Thoracic aorta (tissue), 2 donors: ENCODE data around the gene NCK1. TPM values are rescaled to one million over a fixed set of nuclear protein-coding genes. Genes with fewer than 3 reads are reported as not detected.
"Not testable (repeated sequence)": the region's sequence is repeated elsewhere in the genome, so short reads cannot be mapped to it uniquely, and the experiment has no call there.

Experiments used
- ATAC-seq: fragments of 150-250 bp; one replicate; pipeline ENCODE4 v1.8.0; 2017; ENCODE audit warnings: low read depth; ENCODE audit not compliant: insufficient number of reproducible peaks, low FRiP score
- DNase-seq: peaks from one replicate; pipeline ENCODE4 v3.0.0-alpha.2; 2020; ENCODE audit warnings: low spot score
- H3K27ac ChIP-seq, 2 donors: fragments of 200-600 bp; sonication (generic); 1 replicate in 1 of 2; 2 replicates in 1 of 2; pipeline ENCODE4 v1.5.1; 2016; ENCODE audit warnings: mild to moderate bottlenecking in 2 of 2, moderate library complexity in 2 of 2
- H3K27me3 ChIP-seq: fragments of 200-600 bp; sonication (generic); replicated peaks from 2 replicates; pipeline ENCODE4 v1.6.0; 2016; ENCODE audit warnings: mild to moderate bottlenecking; ENCODE audit not compliant: insufficient read depth
- H3K36me3 ChIP-seq: fragments of 200-600 bp; sonication (generic); one replicate; pipeline ENCODE4 v1.5.1; 2016
- H3K4me1 ChIP-seq, 2 donors: fragments of 200-600 bp; sonication (generic); 1 replicate in 1 of 2; 2 replicates in 1 of 2; pipeline versions ENCODE4 v1.5.1 to v1.6.0; 2016; ENCODE audit warnings: low read depth in 2 of 2, mild to moderate bottlenecking in 1 of 2; ENCODE audit not compliant: control insufficient read depth in 1 of 2
- H3K4me3 ChIP-seq: fragments of 200-600 bp; sonication (generic); 2 replicates; pipeline ENCODE4 v1.5.1; 2016; ENCODE audit warnings: mild to moderate bottlenecking
- H3K9me3 ChIP-seq: fragments of 200-600 bp; sonication (generic); 2 replicates; pipeline ENCODE4 v1.5.1; 2016
- CTCF ChIP-seq: fragments of 200-600 bp; sonication (generic); IDR thresholded peaks from one replicate; pipeline ENCODE4 v1.5.1; 2019; ENCODE audit warnings: antibody characterized with exemption
- total RNA-seq, 2 donors: library from RNA; depleted of rRNA; stranded (reverse); fragments of >200 nt; gene quantifications; one replicate each; pipeline versions ENCODE4 v1.1.0 to v1.2.3, GENCODE V29; 2016

The NCK1 gene
- total RNA-seq, 2 donors from 2014 or later = 31.5 to 41.5 TPM

- no peak for ATAC-seq
- no peak for DNase-seq
- Histone ChIP-seq H3K9me3 (no peaks in the 10 kb centered on the region), H3K27ac (no peak overlapping the region), H3K27me3 (no peaks in the 10 kb centered on the region), H3K4me1 (peaks cover 7 to 15% of the 10 kb centered on the region in 2 donors), H3K4me3 (no peak overlapping the region), H3K36me3 (no peaks in the 10 kb centered on the region)
- no peak for TF ChIP-seq CTCF
Observed at GRCh38 chr3:136893848-136894443, 31.9 kb downstream of the NCK1 start.

- not testable (repeated sequence) for DNase-seq, ATAC-seq, H3K36me3 ChIP-seq, H3K27ac ChIP-seq, H3K27me3 ChIP-seq, H3K4me3 ChIP-seq, H3K9me3 ChIP-seq
- H3K4me1 ChIP-seq = peaks cover 18 to 21% of the 10 kb centered on the region in 2 donors
Observed at GRCh38 chr3:136897171-136897570, 35.2 kb downstream of the NCK1 start.

- Histone ChIP-seq H3K36me3 (no peaks in the 10 kb centered on the region), H3K27ac (no peak overlapping the region), H3K4me3 (no peak overlapping the region), H3K4me1 (peaks cover 18% of the 10 kb centered on the region in 2 donors), H3K9me3 (peaks cover under 1% of the 10 kb centered on the region), H3K27me3 (no peaks in the 10 kb centered on the region)
- TF ChIP-seq CTCF = no peak
- no peak for DNase-seq
- no peak for ATAC-seq
Observed at GRCh38 chr3:136898549-136898948, 36.5 kb downstream of the NCK1 start.

GRCh38 chr3:136898954-136899353, 36.9 kb downstream of the NCK1 start:
- no peak for ATAC-seq

GRCh38 chr3:136899622-136900158, 37.7 kb downstream of the NCK1 start:
- no peak for ATAC-seq
- no peak for DNase-seq
- Histone ChIP-seq H3K27me3 (no peaks in the 10 kb centered on the region), H3K4me1 (peaks cover 9 to 12% of the 10 kb centered on the region in 2 donors), H3K9me3 (peaks cover 11% of the 10 kb centered on the region), H3K27ac (no peak overlapping the region), H3K36me3 (no peaks in the 10 kb centered on the region), H3K4me3 (no peak overlapping the region)
- no peak for TF ChIP-seq CTCF

More at GRCh38 chr3:136898954-136899353, 36.9 kb downstream of the NCK1 start:
- H3K4me1 ChIP-seq = peaks cover 13 to 15% of the 10 kb centered on the region in 2 donors
- H3K27ac ChIP-seq = no peak overlapping the region
- no peaks in the 10 kb centered on the region for H3K36me3 ChIP-seq
- H3K4me3 ChIP-seq = no peak overlapping the region
- no peak for TF ChIP-seq CTCF
- DNase-seq = no peak
- H3K9me3 ChIP-seq = peaks cover 4% of the 10 kb centered on the region
- no peaks in the 10 kb centered on the region for H3K27me3 ChIP-seq

- not testable (repeated sequence) for DNase-seq, H3K36me3 ChIP-seq, ATAC-seq, H3K4me3 ChIP-seq, H3K27ac ChIP-seq, H3K27me3 ChIP-seq
- peaks cover 9 to 12% of the 10 kb centered on the region in 2 donors for H3K4me1 ChIP-seq
- H3K9me3 ChIP-seq = peaks cover 17% of the 10 kb centered on the region
Observed at GRCh38 chr3:136900694-136901093, 38.7 kb downstream of the NCK1 start.
